ENCODE results near the gene CDK14.

- TF ChIP-seq EZH2 (IDR thresholded peaks at IDR 0.05; ENCODE audit: borderline replicate concordance, insufficient read depth, low read length, poor library complexity, severe bottlenecking) (no peak), CTCF (IDR thresholded peaks at IDR 0.05; ENCODE audit: poor library complexity, severe bottlenecking) (no peak), EP300 (conservative IDR thresholded peaks at IDR 0.05; ENCODE audit: poor library complexity, severe bottlenecking) (no peak), MXI1 (conservative IDR thresholded peaks at IDR 0.05; ENCODE audit: poor library complexity, severe bottlenecking) (no peak), TAF1 (IDR thresholded peaks at IDR 0.05; ENCODE audit: low read depth) (no peak), POLR2AphosphoS5 (IDR thresholded peaks at IDR 0.05) (no peak)
Observed at GRCh38 chr7:91135300-91135699, 539.2 kb downstream of the CDK14 start.
